OCI-LY3 (cell line): ENCODE data around the gene MTMR10.

Experiments used
- H2AFZ ChIP-seq: fragments of 200-600, 300-600 bp; shearing (Covaris generic); 2 replicates; pipeline ENCODE4 v1.6.0; 2014; ENCODE audit warnings: antibody characterized with exemption, low read depth, low read length
- H3K27ac ChIP-seq: fragments of 200-600, 300-600 bp; sonication (generic); 2 replicates; pipeline ENCODE4 v1.5.1; 2014; ENCODE audit warnings: mild to moderate bottlenecking, low read length, moderate library complexity, mixed read lengths
- H3K27me3 ChIP-seq: fragments of 200-600, 300-600 bp; sonication (generic); 2 replicates; pipeline ENCODE4 v1.6.1; 2014; ENCODE audit warnings: low read depth, low read length, mixed read lengths
- H3K36me3 ChIP-seq: fragments of 200-600, 300-600 bp; sonication (generic); replicated peaks from 2 replicates; pipeline ENCODE3; 2014; ENCODE audit warnings: low read depth, low read length, mixed read lengths
- H3K4me1 ChIP-seq: fragments of 300-600, 200-600 bp; sonication (generic); 2 replicates; pipeline ENCODE4 v1.6.1; 2014; ENCODE audit warnings: low read length, mixed read lengths
- H3K4me2 ChIP-seq: fragments of 200-600, 300-600 bp; sonication (generic); 2 replicates; pipeline ENCODE4 v1.6.1; 2014; ENCODE audit warnings: low read length, mixed read lengths
- H3K4me3 ChIP-seq: fragments of 300-600, 200-600 bp; sonication (generic); 2 replicates; pipeline ENCODE4 v1.5.1; 2014; ENCODE audit warnings: antibody characterized with exemption, mild to moderate bottlenecking, low read length, moderate library complexity
- H3K79me2 ChIP-seq: fragments of 300-600, 200-600 bp; shearing (Covaris generic); 2 replicates; pipeline ENCODE4 v1.6.1; 2014; ENCODE audit warnings: mild to moderate bottlenecking, low read length, mixed read lengths
- H3K9ac ChIP-seq: fragments of 300-600, 200-600 bp; shearing (Covaris generic); 2 replicates; pipeline ENCODE4 v1.6.0; 2014; ENCODE audit warnings: mild to moderate bottlenecking, low read length, moderate library complexity
- H3K9me3 ChIP-seq: fragments of 200-600, 300-600 bp; shearing (Covaris generic); 2 replicates; pipeline ENCODE4 v1.6.1; 2014; ENCODE audit warnings: low read length, mixed read lengths; ENCODE audit not compliant: insufficient read depth
- H4K20me1 ChIP-seq: fragments of 200-600, 300-600 bp; sonication (generic); 2 replicates; pipeline ENCODE4 v1.6.1; 2016; ENCODE audit warnings: low read length, mixed read lengths; ENCODE audit not compliant: insufficient read depth
- CTCF ChIP-seq: fragments of 200-600, 300-600 bp; sonication (generic); IDR thresholded peaks from 2 replicates; pipeline ENCODE4 v1.5.1; 2014; ENCODE audit warnings: antibody characterized with exemption, low read length, low read depth
- EZH2phosphoT487 ChIP-seq: fragments of 200-600 bp; shearing (Covaris generic); IDR thresholded peaks from 2 replicates; pipeline ENCODE4 v1.6.1; 2018; ENCODE audit warnings: antibody characterized with exemption, mixed run types, low read depth

MTMR10 gene

GRCh38 chr15:30943654-30944335, 47.6 kb downstream of the MTMR10 start:
- Histone ChIP-seq H2AFZ (no peak overlapping the region), H4K20me1 (no peaks in the 10 kb centered on the region), H3K36me3 (peaks cover 78% of the 10 kb centered on the region), H3K4me2 (no peak overlapping the region), H3K4me1 (no peaks in the 10 kb centered on the region), H3K4me3 (no peak overlapping the region), H3K27me3 (no peaks in the 10 kb centered on the region), H3K9me3 (no peaks in the 10 kb centered on the region), H3K79me2 (no peaks in the 10 kb centered on the region), H3K27ac (no peak overlapping the region), H3K9ac (no peak overlapping the region)
- TF ChIP-seq EZH2phosphoT487 (no peak), CTCF (no peak)

- Histone ChIP-seq H3K4me3 (no peak overlapping the region), H4K20me1 (no peaks in the 10 kb centered on the region), H3K4me2 (no peak overlapping the region), H3K4me1 (no peaks in the 10 kb centered on the region), H3K27ac (no peak overlapping the region), H3K9me3 (no peaks in the 10 kb centered on the region), H3K27me3 (no peaks in the 10 kb centered on the region), H3K36me3 (peaks cover 71% of the 10 kb centered on the region), H2AFZ (no peak overlapping the region), H3K9ac (no peak overlapping the region), H3K79me2 (no peaks in the 10 kb centered on the region)
- TF ChIP-seq CTCF = no peak
- TF ChIP-seq EZH2phosphoT487 = no peak
Measured at GRCh38 chr15:30941520-30941919, 49.9 kb downstream of the MTMR10 start.

- no peak for TF ChIP-seq CTCF
- no peak for TF ChIP-seq EZH2phosphoT487
- H3K27me3 ChIP-seq = no peaks in the 10 kb centered on the region
- H3K4me2 ChIP-seq = no peak overlapping the region
- H3K79me2 ChIP-seq = no peaks in the 10 kb centered on the region
- H3K9ac ChIP-seq = no peak overlapping the region
- peaks cover 62% of the 10 kb centered on the region for H3K36me3 ChIP-seq
- no peaks in the 10 kb centered on the region for H3K4me1 ChIP-seq
- H4K20me1 ChIP-seq = no peaks in the 10 kb centered on the region
- no peak overlapping the region for H3K4me3 ChIP-seq
- H3K9me3 ChIP-seq = no peaks in the 10 kb centered on the region
- H2AFZ ChIP-seq = no peak overlapping the region
- H3K27ac ChIP-seq = no peak overlapping the region
Measured at GRCh38 chr15:30940359-30940758, 51.1 kb downstream of the MTMR10 start.

GRCh38 chr15:30939161-30939560, 52.3 kb downstream of the MTMR10 start:
- no peak for TF ChIP-seq CTCF
- no peak for TF ChIP-seq EZH2phosphoT487
- Histone ChIP-seq H2AFZ (no peak overlapping the region), H3K36me3 (peaks cover 66% of the 10 kb centered on the region)

More at GRCh38 chr15:30939161-30939560, 52.3 kb downstream of the MTMR10 start:
- H3K79me2 ChIP-seq = no peaks in the 10 kb centered on the region
- H3K4me1 ChIP-seq = peaks cover 5% of the 10 kb centered on the region; the same call in 1 of the 2 replicates
- H3K4me3 ChIP-seq = no peak overlapping the region
- no peak overlapping the region for H3K27ac ChIP-seq
- H4K20me1 ChIP-seq = no peaks in the 10 kb centered on the region
- no peak overlapping the region for H3K4me2 ChIP-seq
- no peak overlapping the region for H3K9ac ChIP-seq
- H3K27me3 ChIP-seq = no peaks in the 10 kb centered on the region
- no peaks in the 10 kb centered on the region for H3K9me3 ChIP-seq
